Spleen (tissue), 7 donors: ENCODE data around the gene SLC7A8.
"Not testable (repeated sequence)": the region's sequence is repeated elsewhere in the genome, so short reads cannot be mapped to it uniquely, and the experiment has no call there.

Experiments used
- CTCF ChIP-seq, 11 experiments: fragments of 200-600 bp in 7 of 11; fragments of 450-650 bp in 4 of 11; sonication (generic) in 4 of 11; IDR thresholded peaks in 8 of 11; conservative IDR thresholded peaks in 3 of 11; 1 replicate in 7 of 11; 2 replicates in 4 of 11; pipeline versions ENCODE4 v1.4.0 to v1.8.0; 2016 to 2021; ENCODE audit warnings: antibody characterized with exemption in 11 of 11, inconsistent platforms in 4 of 11, mild to moderate bottlenecking in 1 of 11
- POLR2A ChIP-seq, 3 donors: fragments of 450-650 bp; IDR thresholded peaks; one replicate each; pipeline ENCODE4 v1.5.1; 2017; ENCODE audit warnings: antibody characterized with exemption in 3 of 3, mild to moderate bottlenecking in 1 of 3
- POLR2AphosphoS5 ChIP-seq, 3 donors: sonication (generic); formaldehyde crosslinking; IDR thresholded peaks; one replicate each; pipeline ENCODE4 v1.5.1; 2017; ENCODE audit warnings: antibody characterized with exemption in 3 of 3
- donor health status: DM: no; HTN: no; CAD: no; lungs with moderate emphysema.
- donor health status: DM: no; HTN: no; CAD: no.
- donor health status: DM: no; HTN: no; CAD: no.

GRCh38 chr14:23232241-23232808 lies 48.9 kb upstream of the SLC7A8 start:
- TF ChIP-seq CTCF (IDR thresholded peaks at IDR 0.05 in 8 of 11, conservative IDR thresholded peaks at IDR 0.05 in 3 of 11); POLR2AphosphoS5 (IDR thresholded peaks at IDR 0.05); POLR2A (IDR thresholded peaks at IDR 0.05): not testable (repeated sequence)
